Measurements from ENCODE around the gene SLC5A5.
A peak's percentile ranks its signal among the peaks of the same experiment; 100 is the strongest.

SLC5A5 gene

GRCh38 chr19:17841810-17842662, 29.7 kb upstream of the SLC5A5 start (continued):
- TF ChIP-seq ZBTB49 (tag by site-specific recombination; IDR thresholded peaks at IDR 0.05; ENCODE audit: low read depth) (no peak), ZNF596 (tag by site-specific recombination; IDR thresholded peaks at IDR 0.05) (no peak), KLF9 (tag by site-specific recombination; IDR thresholded peaks at IDR 0.05; ENCODE audit: low read depth) (peak; percentile 91), ZNF148 (tag by site-specific recombination; IDR thresholded peaks at IDR 0.05; ENCODE audit: borderline replicate concordance) (no peak), ZNF626 (tag by site-specific recombination; IDR thresholded peaks at IDR 0.05) (no peak), ZNF157 (tag by site-specific recombination; IDR thresholded peaks at IDR 0.05) (no peak), ZNF510 (tag by site-specific recombination; IDR thresholded peaks at IDR 0.05; ENCODE audit: insufficient replicate concordance) (no peak), ZNF394 (tag by site-specific recombination; IDR thresholded peaks at IDR 0.05; ENCODE audit: borderline replicate concordance) (no peak), ZNF280D (tag by site-specific recombination; IDR thresholded peaks at IDR 0.05) (no peak), ZBTB21 (tag by site-specific recombination; IDR thresholded peaks at IDR 0.05) (no peak), RBAK (tag by site-specific recombination; IDR thresholded peaks at IDR 0.05) (no peak), ZBTB44 (tag by site-specific recombination; IDR thresholded peaks at IDR 0.05) (no peak), ZNF707 (tag by site-specific recombination; IDR thresholded peaks at IDR 0.05) (no peak), ZNF521 (tag by site-specific recombination; IDR thresholded peaks at IDR 0.05) (no peak), ZNF48 (tag by site-specific recombination; IDR thresholded peaks at IDR 0.05) (no peak), ZNF174 (tag by site-specific recombination; IDR thresholded peaks at IDR 0.05) (no peak), ZNF133 (tag by site-specific recombination; IDR thresholded peaks at IDR 0.05) (no peak), ZEB2 (tag by site-specific recombination; IDR thresholded peaks at IDR 0.05) (peak; percentile 35; the same call in 1 of the 2 replicates), ZNF518A (tag by site-specific recombination; conservative IDR thresholded peaks at IDR 0.05; ENCODE audit: low read depth) (no peak), ZBTB48 (tag by site-specific recombination; IDR thresholded peaks at IDR 0.05) (no peak), ZFP69B (tag by site-specific recombination; IDR thresholded peaks at IDR 0.05) (0 out of 2 replicates have a peak, but pooled peaks have one; percentile 38), ZNF548 (tag by site-specific recombination; IDR thresholded peaks at IDR 0.05) (no peak), ZNF404 (tag by site-specific recombination; IDR thresholded peaks at IDR 0.05) (no peak), BCL11B (tag by site-specific recombination; IDR thresholded peaks at IDR 0.05; ENCODE audit: low read depth) (no peak)
